Thyroid gland (tissue), 4 donors: ENCODE results near the gene SCN4B.

Source experiments
- POLR2A ChIP-seq, 2 donors: fragments of 450-650 bp; IDR thresholded peaks; one replicate each; pipeline ENCODE4 v1.6.1; 2017; ENCODE audit warnings: antibody characterized with exemption in 2 of 2, mild to moderate bottlenecking in 2 of 2, moderate library complexity in 1 of 2
- TF ChIP-seq, protein P1 (sequence below), 6 experiments: fragments of 200-600 bp in 3 of 6; fragments of 450-650 bp in 3 of 6; sonication (generic) in 3 of 6; IDR thresholded peaks; one replicate each; pipeline ENCODE4 v1.5.1; 2016 to 2019; ENCODE audit warnings: antibody characterized with exemption in 6 of 6, mild to moderate bottlenecking in 2 of 6, inconsistent platforms in 1 of 6, moderate library complexity in 1 of 6

DNA sequence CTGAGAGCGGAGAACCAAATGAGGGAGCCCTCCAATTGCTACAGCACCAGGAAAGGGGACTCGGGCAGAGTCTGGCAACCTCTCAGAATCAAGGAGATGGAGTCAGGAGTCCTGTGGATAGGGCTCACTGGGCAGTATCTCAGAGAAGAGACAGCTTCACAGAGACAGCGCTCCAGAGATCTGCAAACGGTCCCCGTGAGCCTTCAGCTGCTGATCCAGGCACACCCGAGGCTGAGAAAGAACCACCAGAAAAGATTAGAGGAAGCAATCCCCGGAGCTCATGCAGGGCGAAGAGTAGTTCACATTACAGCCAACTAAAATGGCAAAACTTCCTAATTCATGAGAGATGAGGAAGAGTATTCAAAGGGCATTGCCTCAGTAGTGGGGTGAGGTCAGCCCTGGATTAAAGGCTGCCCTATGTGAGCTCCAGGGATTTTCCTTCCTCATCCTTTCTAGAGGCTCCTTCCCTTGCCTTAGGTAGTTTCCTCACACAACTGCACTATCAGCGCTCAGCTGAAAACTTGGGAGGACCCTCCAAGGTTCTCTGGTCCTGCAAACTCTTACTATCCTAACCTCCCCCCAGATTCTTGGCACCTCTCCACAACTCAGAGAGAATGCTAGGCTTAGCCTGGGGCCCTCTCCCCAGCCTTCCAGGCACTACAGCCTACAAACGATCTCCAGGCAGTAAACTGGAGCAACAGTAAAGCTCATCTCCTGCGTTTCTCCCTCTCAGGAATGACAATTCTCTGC, 23.7 kb downstream of the SCN4B start:
- TF ChIP-seq, protein P1, sequence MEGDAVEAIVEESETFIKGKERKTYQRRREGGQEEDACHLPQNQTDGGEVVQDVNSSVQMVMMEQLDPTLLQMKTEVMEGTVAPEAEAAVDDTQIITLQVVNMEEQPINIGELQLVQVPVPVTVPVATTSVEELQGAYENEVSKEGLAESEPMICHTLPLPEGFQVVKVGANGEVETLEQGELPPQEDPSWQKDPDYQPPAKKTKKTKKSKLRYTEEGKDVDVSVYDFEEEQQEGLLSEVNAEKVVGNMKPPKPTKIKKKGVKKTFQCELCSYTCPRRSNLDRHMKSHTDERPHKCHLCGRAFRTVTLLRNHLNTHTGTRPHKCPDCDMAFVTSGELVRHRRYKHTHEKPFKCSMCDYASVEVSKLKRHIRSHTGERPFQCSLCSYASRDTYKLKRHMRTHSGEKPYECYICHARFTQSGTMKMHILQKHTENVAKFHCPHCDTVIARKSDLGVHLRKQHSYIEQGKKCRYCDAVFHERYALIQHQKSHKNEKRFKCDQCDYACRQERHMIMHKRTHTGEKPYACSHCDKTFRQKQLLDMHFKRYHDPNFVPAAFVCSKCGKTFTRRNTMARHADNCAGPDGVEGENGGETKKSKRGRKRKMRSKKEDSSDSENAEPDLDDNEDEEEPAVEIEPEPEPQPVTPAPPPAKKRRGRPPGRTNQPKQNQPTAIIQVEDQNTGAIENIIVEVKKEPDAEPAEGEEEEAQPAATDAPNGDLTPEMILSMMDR (IDR thresholded peaks at IDR 0.05) = no peak
- no peak for TF ChIP-seq POLR2A (IDR thresholded peaks at IDR 0.05)
